HepG2 (cell line): ENCODE data around the gene NHSL1. TPM values are rescaled to one million over a fixed set of nuclear protein-coding genes. Genes with fewer than 3 reads are reported as not detected.
A peak's percentile ranks its signal among the peaks of the same experiment; 100 is the strongest.

Source experiments
- EHMT2 ChIP-seq: fragments of 200-600 bp; sonication (generic); IDR thresholded peaks from 2 replicates; pipeline ENCODE4 v1.7.0; 2017; ENCODE audit warnings: antibody characterized with exemption, low read depth, low read length, borderline replicate concordance
- GATAD2A ChIP-seq: IDR thresholded peaks from 2 replicates; pipeline ENCODE4 v1.6.1; 2016
- HDAC6 ChIP-seq: fragments of 200-600 bp; sonication (generic); IDR thresholded peaks from 2 replicates; pipeline ENCODE4 v1.7.0; 2017; ENCODE audit warnings: mild to moderate bottlenecking, antibody characterized with exemption, low read length, low read depth
- HMG20A ChIP-seq: IDR thresholded peaks from 2 replicates; pipeline ENCODE4 v1.6.1; 2016; ENCODE audit warnings: borderline replicate concordance
- HNF4A ChIP-seq: sonication (generic); formaldehyde crosslinking; IDR thresholded peaks from 2 replicates; pipeline ENCODE4 v1.4.0; 2020; ENCODE audit warnings: missing genetic modification reagents
- IRF2 ChIP-seq: IDR thresholded peaks from 2 replicates; pipeline ENCODE4 v1.6.1; 2018; ENCODE audit warnings: missing genetic modification reagents, missing compliant biosample characterization
- JARID2 ChIP-seq: sonication (generic); formaldehyde crosslinking; IDR thresholded peaks from 2 replicates; pipeline ENCODE4 v1.8.1; 2023; ENCODE audit warnings: missing genetic modification reagents, inconsistent platforms; ENCODE audit not compliant: insufficient replicate concordance
- JUND ChIP-seq: sonication (generic); formaldehyde crosslinking; IDR thresholded peaks from 2 replicates; pipeline ENCODE4 v1.8.0; 2022; ENCODE audit warnings: mild to moderate bottlenecking, missing genetic modification reagents
- MEF2D ChIP-seq: sonication (generic); formaldehyde crosslinking; IDR thresholded peaks from 2 replicates; pipeline ENCODE4 v1.5.1; 2020; ENCODE audit warnings: mild to moderate bottlenecking, missing genetic modification reagents
- NFKB2 ChIP-seq: sonication (generic); formaldehyde crosslinking; IDR thresholded peaks from 2 replicates; pipeline ENCODE4 v1.4.0; 2020; ENCODE audit warnings: missing genetic modification reagents, borderline replicate concordance
- NR2F2 ChIP-seq: IDR thresholded peaks from 2 replicates; pipeline ENCODE4 v1.6.1; 2012; ENCODE audit warnings: low read depth, inconsistent platforms, borderline replicate concordance
- PCBP1 ChIP-seq: fragments of 200-400 bp; formaldehyde crosslinking; IDR thresholded peaks from 2 replicates; pipeline ENCODE4 v1.6.1; 2017; ENCODE audit warnings: mild to moderate bottlenecking, low read depth, low read length, borderline replicate concordance
- PRMT3 ChIP-seq: sonication (generic); formaldehyde crosslinking; IDR thresholded peaks from 2 replicates; pipeline ENCODE4 v1.8.1; 2022; ENCODE audit warnings: low read depth, mild to moderate bottlenecking, moderate library complexity, missing genetic modification reagents, borderline replicate concordance
- SCMH1 ChIP-seq: sonication (generic); formaldehyde crosslinking; IDR thresholded peaks from 2 replicates; pipeline ENCODE4 v1.9.0; 2021; ENCODE audit warnings: missing genetic modification reagents, mild to moderate bottlenecking, borderline replicate concordance
- SMAD3 ChIP-seq: sonication (generic); formaldehyde crosslinking; IDR thresholded peaks from 2 replicates; pipeline ENCODE4 v1.4.0; 2020; ENCODE audit warnings: missing genetic modification reagents
- SMC3 ChIP-seq: IDR thresholded peaks from 2 replicates; pipeline ENCODE4 v1.6.1; 2011; ENCODE audit warnings: low read length, improper control_type of control experiment
- SOX5 ChIP-seq: IDR thresholded peaks from 2 replicates; pipeline ENCODE4 v1.6.1; 2016; ENCODE audit warnings: borderline replicate concordance
- SP1 ChIP-seq, 2 experiments: fragments of 450-650 bp in 1 of 2; sonication (generic) in 1 of 2; formaldehyde crosslinking in 1 of 2; IDR thresholded peaks; 2 replicates each; pipeline versions ENCODE4 v1.4.0 to v1.6.1; 2016 to 2020; ENCODE audit warnings: missing genetic modification reagents in 1 of 2
- SPEN ChIP-seq: sonication (generic); formaldehyde crosslinking; IDR thresholded peaks from 2 replicates; pipeline ENCODE4 v1.5.1; 2020; ENCODE audit warnings: low read depth, mild to moderate bottlenecking, missing genetic modification reagents
- STAG1 ChIP-seq: sonication (generic); formaldehyde crosslinking; IDR thresholded peaks from 2 replicates; pipeline ENCODE4 v1.4.0; 2020; ENCODE audit warnings: missing genetic modification reagents
- TBP ChIP-seq: sonication (generic); formaldehyde crosslinking; IDR thresholded peaks from 2 replicates; pipeline ENCODE4 v1.5.0; 2020; ENCODE audit warnings: missing genetic modification reagents
- TEAD3 ChIP-seq: optimal IDR thresholded peaks from 2 replicates; pipeline ENCODE3; 2016; ENCODE audit warnings: borderline replicate concordance
- ZNF431 ChIP-seq: sonication (generic); formaldehyde crosslinking; IDR thresholded peaks from 2 replicates; pipeline ENCODE4 v1.9.0; 2022; ENCODE audit warnings: missing genetic modification reagents, low read depth, mild to moderate bottlenecking, borderline replicate concordance
- ZNF773 ChIP-seq: sonication (generic); formaldehyde crosslinking; IDR thresholded peaks from 2 replicates; pipeline ENCODE4 v1.4.0; 2020; ENCODE audit warnings: missing genetic modification reagents, borderline replicate concordance
- ZNF883 ChIP-seq: sonication (generic); formaldehyde crosslinking; IDR thresholded peaks from 2 replicates; pipeline ENCODE4 v1.5.1; 2020; ENCODE audit warnings: mild to moderate bottlenecking, missing genetic modification reagents; ENCODE audit errors: not compliant biosample characterization
- ZZZ3 ChIP-seq: sonication (generic); formaldehyde crosslinking; IDR thresholded peaks from 2 replicates; pipeline ENCODE4 v1.4.0; 2020; ENCODE audit warnings: missing genetic modification reagents, mild to moderate bottlenecking, borderline replicate concordance
- polyA plus RNA-seq, 8 experiments: library from polyadenylated mRNA; depleted of rRNA in 3 of 8; stranded (reverse) in 7 of 8; unstranded in 1 of 8; fragments of >200 nt; fragmentation: Illumina TruSeq in 4 of 8; extraction: Trizol in 4 of 8; gene quantifications; 2 replicates each; pipeline versions ENCODE4 v1.2.1 to v1.2.3, GENCODE V29; 2011 to 2016; ENCODE audit warnings: low read depth in 4 of 8, missing spikeins in 1 of 8, mixed read lengths in 1 of 8; ENCODE audit not compliant: insufficient read depth in 1 of 8
- total RNA-seq, 5 experiments: library from RNA; depleted of rRNA; stranded (reverse); fragments of >200 nt; fragmentation: Illumina TruSeq; extraction: Trizol; gene quantifications; 2 replicates each; pipeline ENCODE4 v1.2.3, GENCODE V29; 2016; ENCODE audit warnings: low read depth in 1 of 5
- TF ChIP-seq, protein P1 (sequence below): sonication (generic); formaldehyde crosslinking; IDR thresholded peaks from 2 replicates; pipeline ENCODE4 v1.4.0; 2020; ENCODE audit warnings: mild to moderate bottlenecking, low read depth, missing genetic modification reagents

Gene NHSL1
- total and polyA plus RNA-seq, 2 of the 13 experiments (the other 11 are each of a cell fraction or from before 2014, with no cell fraction given) = 24.9 to 53.6 TPM

DNA sequence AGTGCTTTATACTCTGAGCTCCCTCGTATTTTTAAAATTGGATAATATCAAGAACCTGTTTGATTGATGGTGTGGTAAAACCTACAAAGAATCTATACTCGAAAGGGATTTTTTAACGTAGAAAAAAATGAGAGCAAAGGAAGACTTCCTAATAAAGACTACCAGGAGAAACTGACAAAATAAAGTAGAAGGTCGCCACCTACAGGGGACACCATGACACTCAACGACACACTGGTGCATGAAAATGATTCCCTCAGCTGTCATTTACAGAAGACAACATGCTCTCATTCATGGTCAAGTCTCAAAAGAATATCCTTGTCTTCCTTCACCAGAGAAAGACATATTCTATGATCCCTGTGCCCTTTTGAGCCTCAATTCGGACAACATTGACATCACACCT lies 10.1 kb upstream of the NHSL1 start (continued):
- peak; percentile 87 for TF ChIP-seq STAG1 (CRISPR knock-in tag)
- TF ChIP-seq JARID2 (CRISPR knock-in tag) = no peak
- TF ChIP-seq GATAD2A (CRISPR knock-in tag) = 0 out of 2 replicates have a peak, but pooled peaks have one; percentile 12
- TF ChIP-seq ZZZ3 (CRISPR knock-in tag) = no peak
- TF ChIP-seq PCBP1 = no peak
- no peak for TF ChIP-seq TEAD3 (CRISPR knock-in tag)
- TF ChIP-seq NR2F2 = no peak
- no peak for TF ChIP-seq JUND (CRISPR knock-in tag)
- peak; percentile 71 for TF ChIP-seq SMC3
- TF ChIP-seq HNF4A = no peak
- TF ChIP-seq TBP (CRISPR knock-in tag) = no peak
- TF ChIP-seq SMAD3 (CRISPR knock-in tag) = 0 out of 2 replicates have a peak, but pooled peaks have one; percentile 27
- no peak for TF ChIP-seq SPEN (CRISPR knock-in tag)
- 0 out of 2 replicates have a peak, but pooled peaks have one; percentile 45 for TF ChIP-seq IRF2 (CRISPR knock-in tag)
- TF ChIP-seq MEF2D (CRISPR knock-in tag) = no peak
- no peak for TF ChIP-seq HMG20A
- TF ChIP-seq SP1 (IDR thresholded peaks at IDR 0.05) = no peak
- no peak for TF ChIP-seq SP1 (CRISPR knock-in tag; IDR thresholded peaks at IDR 0.05)
- no peak for TF ChIP-seq SCMH1 (CRISPR knock-in tag)
- TF ChIP-seq ZNF431 (CRISPR knock-in tag) = no peak
- TF ChIP-seq NFKB2 (CRISPR knock-in tag) = no peak
- TF ChIP-seq EHMT2 = no peak
- TF ChIP-seq HDAC6 = no peak
- no peak for TF ChIP-seq ZNF773 (CRISPR knock-in tag)
- TF ChIP-seq SOX5 (CRISPR knock-in tag) = no peak
- no peak for TF ChIP-seq ZNF883
- TF ChIP-seq, protein P1, sequence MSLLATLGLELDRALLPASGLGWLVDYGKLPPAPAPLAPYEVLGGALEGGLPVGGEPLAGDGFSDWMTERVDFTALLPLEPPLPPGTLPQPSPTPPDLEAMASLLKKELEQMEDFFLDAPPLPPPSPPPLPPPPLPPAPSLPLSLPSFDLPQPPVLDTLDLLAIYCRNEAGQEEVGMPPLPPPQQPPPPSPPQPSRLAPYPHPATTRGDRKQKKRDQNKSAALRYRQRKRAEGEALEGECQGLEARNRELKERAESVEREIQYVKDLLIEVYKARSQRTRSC = no peak
- TF ChIP-seq PRMT3 (CRISPR knock-in tag) = no peak
